ENCODE results near the gene PRKCZ.

PRKCZ gene

GRCh38 chr1:2193514-2194281 is 143.5 kb downstream of the PRKCZ start:
- peaks cover 59% of the 10 kb centered on the region for H3K4me1 ChIP-seq (ENCODE audit: control insufficient read depth, insufficient read depth, low read length)
- no peaks in the 10 kb centered on the region for H3K27me3 ChIP-seq (ENCODE audit: control insufficient read depth, insufficient read depth, low read length)
- peak overlapping the region; percentile 57 for H3K9ac ChIP-seq (ENCODE audit: low read length)
- no peaks in the 10 kb centered on the region for H3K9me3 ChIP-seq (ENCODE audit: control insufficient read depth, low read length)
- no peak overlapping the region for H3K4me3 ChIP-seq (ENCODE audit: low read length)
- H3K36me3 ChIP-seq (ENCODE audit: control insufficient read depth, insufficient read depth, low read length) = no peaks in the 10 kb centered on the region

GRCh38 chr1:2194319-2194897 is 144.2 kb downstream of the PRKCZ start, which contains the start of gene FAAP20:
Gene FAAP20 (minus strand): TSS chr1:2194772. CDS start chr1:2194749, 23 bp downstream.
- peaks cover 66% of the 10 kb centered on the region for H3K4me1 ChIP-seq (ENCODE audit: control insufficient read depth, insufficient read depth, low read length)
- H3K4me3 ChIP-seq (ENCODE audit: low read length) = peak within 1 kb of the TSS; percentile 36
- H3K9me3 ChIP-seq (ENCODE audit: control insufficient read depth, low read length) = no peaks in the 10 kb centered on the region

GRCh38 chr1:2194898-2195673 is 144.9 kb downstream of the PRKCZ start:
- H3K36me3 ChIP-seq (ENCODE audit: control insufficient read depth, insufficient read depth, low read length) = no peaks in the 10 kb centered on the region
- no peaks in the 10 kb centered on the region for H3K9me3 ChIP-seq (ENCODE audit: control insufficient read depth, low read length)
- peak overlapping the region; percentile 36 for H3K4me3 ChIP-seq (ENCODE audit: low read length)
- H3K4me1 ChIP-seq (ENCODE audit: control insufficient read depth, insufficient read depth, low read length) = peaks cover 64% of the 10 kb centered on the region
- H3K27me3 ChIP-seq (ENCODE audit: control insufficient read depth, insufficient read depth, low read length) = no peaks in the 10 kb centered on the region
- peak overlapping the region; percentile 81 for H3K9ac ChIP-seq (ENCODE audit: low read length)

More at GRCh38 chr1:2194319-2194897, 144.2 kb downstream of the PRKCZ start, which contains the start of gene FAAP20:
- H3K36me3 ChIP-seq (ENCODE audit: control insufficient read depth, insufficient read depth, low read length) = no peaks in the 10 kb centered on the region
- H3K9ac ChIP-seq (ENCODE audit: low read length) = peak within 1 kb of the TSS; percentile 81
- H3K27me3 ChIP-seq (ENCODE audit: control insufficient read depth, insufficient read depth, low read length) = no peaks in the 10 kb centered on the region

- Histone ChIP-seq H3K4me1 (ENCODE audit: control insufficient read depth, insufficient read depth, low read length) (peaks cover 57% of the 10 kb centered on the region), H3K9ac (ENCODE audit: low read length) (peak overlapping the region; percentile 81), H3K27me3 (ENCODE audit: control insufficient read depth, insufficient read depth, low read length) (no peaks in the 10 kb centered on the region), H3K4me3 (ENCODE audit: low read length) (no peak overlapping the region), H3K9me3 (ENCODE audit: control insufficient read depth, low read length) (no peaks in the 10 kb centered on the region), H3K36me3 (ENCODE audit: control insufficient read depth, insufficient read depth, low read length) (no peaks in the 10 kb centered on the region)
Measured at GRCh38 chr1:2195785-2196184, 145.6 kb downstream of the PRKCZ start.

- no peaks in the 10 kb centered on the region for H3K9me3 ChIP-seq (ENCODE audit: control insufficient read depth, low read length)
- no peak overlapping the region for H3K4me3 ChIP-seq (ENCODE audit: low read length)
- no peaks in the 10 kb centered on the region for H3K36me3 ChIP-seq (ENCODE audit: control insufficient read depth, insufficient read depth, low read length)
- no peaks in the 10 kb centered on the region for H3K27me3 ChIP-seq (ENCODE audit: control insufficient read depth, insufficient read depth, low read length)
- H3K9ac ChIP-seq (ENCODE audit: low read length) = no peak overlapping the region
- H3K4me1 ChIP-seq (ENCODE audit: control insufficient read depth, insufficient read depth, low read length) = peaks cover 52% of the 10 kb centered on the region
Measured at GRCh38 chr1:2196901-2197638, 146.9 kb downstream of the PRKCZ start.

- no peaks in the 10 kb centered on the region for H3K27me3 ChIP-seq (ENCODE audit: control insufficient read depth, insufficient read depth, low read length)
- no peak overlapping the region for H3K4me3 ChIP-seq (ENCODE audit: low read length)
- peaks cover 48% of the 10 kb centered on the region for H3K4me1 ChIP-seq (ENCODE audit: control insufficient read depth, insufficient read depth, low read length)
- no peak overlapping the region for H3K9ac ChIP-seq (ENCODE audit: low read length)
- H3K36me3 ChIP-seq (ENCODE audit: control insufficient read depth, insufficient read depth, low read length) = no peaks in the 10 kb centered on the region
- no peaks in the 10 kb centered on the region for H3K9me3 ChIP-seq (ENCODE audit: control insufficient read depth, low read length)
Measured at GRCh38 chr1:2197707-2198165, 147.5 kb downstream of the PRKCZ start.

GRCh38 chr1:2198571-2198970 is 148.4 kb downstream of the PRKCZ start:
- peak overlapping the region; percentile 43 for H3K9ac ChIP-seq (ENCODE audit: low read length)
- no peak overlapping the region for H3K4me3 ChIP-seq (ENCODE audit: low read length)
- peaks cover 41% of the 10 kb centered on the region for H3K4me1 ChIP-seq (ENCODE audit: control insufficient read depth, insufficient read depth, low read length)
- no peaks in the 10 kb centered on the region for H3K36me3 ChIP-seq (ENCODE audit: control insufficient read depth, insufficient read depth, low read length)
- H3K27me3 ChIP-seq (ENCODE audit: control insufficient read depth, insufficient read depth, low read length) = no peaks in the 10 kb centered on the region
- no peaks in the 10 kb centered on the region for H3K9me3 ChIP-seq (ENCODE audit: control insufficient read depth, low read length)

GRCh38 chr1:2199042-2199810 is 149.0 kb downstream of the PRKCZ start:
- Histone ChIP-seq H3K36me3 (ENCODE audit: control insufficient read depth, insufficient read depth, low read length) (no peaks in the 10 kb centered on the region), H3K9ac (ENCODE audit: low read length) (peak overlapping the region; percentile 63), H3K4me3 (ENCODE audit: low read length) (peak overlapping the region; percentile 45), H3K27me3 (ENCODE audit: control insufficient read depth, insufficient read depth, low read length) (no peaks in the 10 kb centered on the region), H3K9me3 (ENCODE audit: control insufficient read depth, low read length) (no peaks in the 10 kb centered on the region), H3K4me1 (ENCODE audit: control insufficient read depth, insufficient read depth, low read length) (peaks cover 44% of the 10 kb centered on the region)

GRCh38 chr1:2200308-2200943 is 150.2 kb downstream of the PRKCZ start:
- Histone ChIP-seq H3K27me3 (ENCODE audit: control insufficient read depth, insufficient read depth, low read length) (no peaks in the 10 kb centered on the region), H3K36me3 (ENCODE audit: control insufficient read depth, insufficient read depth, low read length) (no peaks in the 10 kb centered on the region), H3K9ac (ENCODE audit: low read length) (no peak overlapping the region), H3K9me3 (ENCODE audit: control insufficient read depth, low read length) (no peaks in the 10 kb centered on the region), H3K4me3 (ENCODE audit: low read length) (no peak overlapping the region), H3K4me1 (ENCODE audit: control insufficient read depth, insufficient read depth, low read length) (peaks cover 43% of the 10 kb centered on the region)

GRCh38 chr1:2201062-2201461 is 150.9 kb downstream of the PRKCZ start:
- no peaks in the 10 kb centered on the region for H3K9me3 ChIP-seq (ENCODE audit: control insufficient read depth, low read length)
- no peak overlapping the region for H3K4me3 ChIP-seq (ENCODE audit: low read length)
- no peaks in the 10 kb centered on the region for H3K36me3 ChIP-seq (ENCODE audit: control insufficient read depth, insufficient read depth, low read length)
- H3K27me3 ChIP-seq (ENCODE audit: control insufficient read depth, insufficient read depth, low read length) = no peaks in the 10 kb centered on the region
- H3K4me1 ChIP-seq (ENCODE audit: control insufficient read depth, insufficient read depth, low read length) = peaks cover 43% of the 10 kb centered on the region
- H3K9ac ChIP-seq (ENCODE audit: low read length) = no peak overlapping the region
